Spleen (tissue), 7 donors: Measurements from ENCODE around the gene AAK1.

Source experiments
- POLR2A ChIP-seq, 3 donors: fragments of 450-650 bp; IDR thresholded peaks; one replicate each; pipeline ENCODE4 v1.5.1; 2017; ENCODE audit warnings: antibody characterized with exemption in 3 of 3, mild to moderate bottlenecking in 1 of 3
- POLR2AphosphoS5 ChIP-seq, 3 donors: sonication (generic); formaldehyde crosslinking; IDR thresholded peaks; one replicate each; pipeline ENCODE4 v1.5.1; 2017; ENCODE audit warnings: antibody characterized with exemption in 3 of 3
- TF ChIP-seq, protein P1 (sequence below), 11 experiments: fragments of 200-600 bp in 7 of 11; fragments of 450-650 bp in 4 of 11; sonication (generic) in 4 of 11; IDR thresholded peaks in 8 of 11; conservative IDR thresholded peaks in 3 of 11; 1 replicate in 7 of 11; 2 replicates in 4 of 11; pipeline versions ENCODE4 v1.4.0 to v1.8.0; 2016 to 2021; ENCODE audit warnings: antibody characterized with exemption in 11 of 11, inconsistent platforms in 4 of 11, mild to moderate bottlenecking in 1 of 11
- donor health status: DM: no; HTN: no; CAD: no; lungs with moderate emphysema.
- donor health status: DM: no; HTN: no; CAD: no.
- donor health status: DM: no; HTN: no; CAD: no.

GRCh38 chr2:69509011-69509749 is 134.4 kb downstream of the AAK1 start:
- TF ChIP-seq, protein P1, sequence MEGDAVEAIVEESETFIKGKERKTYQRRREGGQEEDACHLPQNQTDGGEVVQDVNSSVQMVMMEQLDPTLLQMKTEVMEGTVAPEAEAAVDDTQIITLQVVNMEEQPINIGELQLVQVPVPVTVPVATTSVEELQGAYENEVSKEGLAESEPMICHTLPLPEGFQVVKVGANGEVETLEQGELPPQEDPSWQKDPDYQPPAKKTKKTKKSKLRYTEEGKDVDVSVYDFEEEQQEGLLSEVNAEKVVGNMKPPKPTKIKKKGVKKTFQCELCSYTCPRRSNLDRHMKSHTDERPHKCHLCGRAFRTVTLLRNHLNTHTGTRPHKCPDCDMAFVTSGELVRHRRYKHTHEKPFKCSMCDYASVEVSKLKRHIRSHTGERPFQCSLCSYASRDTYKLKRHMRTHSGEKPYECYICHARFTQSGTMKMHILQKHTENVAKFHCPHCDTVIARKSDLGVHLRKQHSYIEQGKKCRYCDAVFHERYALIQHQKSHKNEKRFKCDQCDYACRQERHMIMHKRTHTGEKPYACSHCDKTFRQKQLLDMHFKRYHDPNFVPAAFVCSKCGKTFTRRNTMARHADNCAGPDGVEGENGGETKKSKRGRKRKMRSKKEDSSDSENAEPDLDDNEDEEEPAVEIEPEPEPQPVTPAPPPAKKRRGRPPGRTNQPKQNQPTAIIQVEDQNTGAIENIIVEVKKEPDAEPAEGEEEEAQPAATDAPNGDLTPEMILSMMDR (IDR thresholded peaks at IDR 0.05 in 8 of 11, conservative IDR thresholded peaks at IDR 0.05 in 3 of 11): no peak
- TF ChIP-seq POLR2AphosphoS5 (IDR thresholded peaks at IDR 0.05) (no peak), POLR2A (IDR thresholded peaks at IDR 0.05) (no peak)
